PC-9 (cell line): ENCODE data around the gene KRTAP5-1. TPM values are rescaled to one million over a fixed set of nuclear protein-coding genes. Genes with fewer than 3 reads are reported as not detected.

ENCODE experiments used
- BruUV-seq: library from RNA; stranded (reverse); fragments of 400-500 nt; replicated peaks from 2 replicates; lab custom pipeline; 2021; lab: Mats Ljungman, UMichigan
- CTCF ChIA-PET: fragments of 300-600 bp; sonication (Branson Sonifier 250); formaldehyde crosslinking; loops from one replicate; lab custom pipeline; 2022; ENCODE audit warnings: antibody characterized with exemption; lab: Charles Lee
- POLR2A ChIA-PET: fragments of 300-600 bp; sonication (Branson Sonifier 250); formaldehyde crosslinking; loops from one replicate; lab custom pipeline; 2022; ENCODE audit warnings: antibody characterized with exemption; ENCODE audit not compliant: unreplicated experiment; lab: Charles Lee
- DNase-seq, 2 experiments: peaks; one replicate each; pipeline versions ENCODE4 v3.0.0 to v3.0.0-alpha.2; 2015 to 2022; ENCODE audit warnings: mixed read lengths in 1 of 2
- H2AFZ ChIP-seq: fragments of 200-600 bp; sonication (generic); 2 replicates; pipeline ENCODE4 v1.8.1; 2017; ENCODE audit warnings: antibody characterized with exemption
- H3F3A ChIP-seq: fragments of 200-600 bp; sonication (generic); 2 replicates; pipeline ENCODE4 v1.8.1; 2017; ENCODE audit warnings: antibody characterized with exemption, mild to moderate bottlenecking, low read depth; ENCODE audit not compliant: insufficient read depth
- H3K27ac ChIP-seq: fragments of 200-600 bp; sonication (generic); 2 replicates; pipeline ENCODE4 v1.6.1; 2016; ENCODE audit warnings: mixed run types
- H3K27me3 ChIP-seq: fragments of 200-600 bp; sonication (generic); 2 replicates; pipeline ENCODE4 v1.6.1; 2016; ENCODE audit warnings: low read depth, mixed run types; ENCODE audit not compliant: insufficient read depth
- H3K36me3 ChIP-seq: fragments of 200-600 bp; sonication (generic); 2 replicates; pipeline ENCODE4 v1.6.1; 2016; ENCODE audit warnings: low read depth, mixed run types
- H3K4me1 ChIP-seq: fragments of 200-600 bp; sonication (generic); replicated peaks from 2 replicates; pipeline ENCODE4 v1.6.1; 2016; ENCODE audit warnings: mixed run types; ENCODE audit not compliant: insufficient read depth
- H3K4me2 ChIP-seq: fragments of 200-600 bp; sonication (generic); 2 replicates; pipeline ENCODE4 v1.6.1; 2017; ENCODE audit warnings: mixed run types
- H3K4me3 ChIP-seq: fragments of 200-600 bp; sonication (generic); 2 replicates; pipeline ENCODE4 v1.6.1; 2016; ENCODE audit warnings: mixed run types
- H3K79me2 ChIP-seq: fragments of 200-600 bp; sonication (generic); 2 replicates; pipeline ENCODE4 v1.6.1; 2017; ENCODE audit warnings: low read depth, mixed run types
- H3K9me2 ChIP-seq: fragments of 200-600 bp; sonication (generic); 2 replicates; pipeline ENCODE4 v1.8.1; 2017; ENCODE audit warnings: mild to moderate bottlenecking; ENCODE audit not compliant: insufficient read depth
- H3K9me3 ChIP-seq: fragments of 200-600 bp; sonication (generic); 2 replicates; pipeline ENCODE4 v1.8.1; 2016; ENCODE audit warnings: low read depth; ENCODE audit not compliant: insufficient read depth
- H4K20me1 ChIP-seq: fragments of 200-600 bp; sonication (generic); 2 replicates; pipeline ENCODE4 v1.8.1; 2017; ENCODE audit not compliant: insufficient read depth
- CTCF ChIP-seq: fragments of 200-600 bp; sonication (generic); conservative IDR thresholded peaks from 2 replicates; pipeline ENCODE4 v1.6.1; 2017; ENCODE audit warnings: mixed run types, antibody characterized with exemption, mild to moderate bottlenecking, moderate library complexity
- EZH2 ChIP-seq: fragments of 200-600 bp; sonication (generic); IDR thresholded peaks from 2 replicates; pipeline ENCODE4 v1.8.0; 2017; ENCODE audit warnings: antibody characterized with exemption, low read depth
- intact Hi-C: fragments of 100-400 bp; cut with micrococcal nuclease; formaldehyde crosslinking; loops from one replicate; pipeline ENCODE4 v1.10.0; 2022; ENCODE audit not compliant: unreplicated experiment
- total RNA-seq: library from RNA; stranded (reverse); gene quantifications from 2 replicates; pipeline ENCODE4 v1.2.3, GENCODE V29; 2021

KRTAP5-1 gene
- total RNA-seq, 1 experiment from 2014 or later = not detected

- no peaks in the 10 kb centered on the region for H3K79me2 ChIP-seq
- H3K9me2 ChIP-seq = no peaks in the 10 kb centered on the region
- H3K4me1 ChIP-seq = no peaks in the 10 kb centered on the region
- no peaks in the 10 kb centered on the region for H3K36me3 ChIP-seq
- DNase-seq = no peak
- intact Hi-C loops = no loop called here
- ChIA-PET CTCF (no interaction called here), POLR2A (no interaction called here)
- BruUV-seq = no TSS peak
- no peaks in the 10 kb centered on the region for H4K20me1 ChIP-seq
- no peak overlapping the region for H2AFZ ChIP-seq
- H3K9me3 ChIP-seq = no peaks in the 10 kb centered on the region
- no peak overlapping the region for H3K4me2 ChIP-seq
- peaks cover 6% of the 10 kb centered on the region; the same call in 1 of the 2 replicates for H3F3A ChIP-seq
- peaks cover 7% of the 10 kb centered on the region; the same call in 1 of the 2 replicates for H3K27me3 ChIP-seq
- H3K4me3 ChIP-seq = no peak overlapping the region
- H3K27ac ChIP-seq = no peak overlapping the region
- TF ChIP-seq CTCF = no peak
- TF ChIP-seq EZH2 = no peak
These were observed 16.6 kb downstream of the KRTAP5-1 start for GRCh38 chr11:1568441-1568911.

- ChIA-PET CTCF (no interaction called here), POLR2A (no interaction called here)
- Histone ChIP-seq H3K4me2 (no peak overlapping the region), H3F3A (peaks cover 6% of the 10 kb centered on the region; the same call in 1 of the 2 replicates), H2AFZ (no peak overlapping the region), H3K4me1 (no peaks in the 10 kb centered on the region), H4K20me1 (no peaks in the 10 kb centered on the region), H3K36me3 (no peaks in the 10 kb centered on the region), H3K79me2 (no peaks in the 10 kb centered on the region), H3K9me3 (no peaks in the 10 kb centered on the region), H3K9me2 (no peaks in the 10 kb centered on the region), H3K27me3 (0 out of 2 replicates have a peak, but pooled peaks cover under 1% of the 10 kb centered on the region), H3K4me3 (no peak overlapping the region), H3K27ac (no peak overlapping the region)
- no peak for DNase-seq
- intact Hi-C loops = no loop called here
- no peak for TF ChIP-seq CTCF
- no TSS peak for BruUV-seq
These were observed 17.4 kb downstream of the KRTAP5-1 start for GRCh38 chr11:1567721-1568100.

GRCh38 chr11:1567052-1567720, 17.9 kb downstream of the KRTAP5-1 start:
- no peaks in the 10 kb centered on the region for H3K27me3 ChIP-seq
- no peaks in the 10 kb centered on the region for H4K20me1 ChIP-seq
- no peaks in the 10 kb centered on the region for H3K36me3 ChIP-seq
- H2AFZ ChIP-seq = no peak overlapping the region
- DNase-seq = no peak
- no peak overlapping the region for H3K27ac ChIP-seq
- POLR2A ChIA-PET = no interaction called here
- BruUV-seq = no TSS peak
- no peaks in the 10 kb centered on the region for H3K9me3 ChIP-seq
- no peak overlapping the region for H3K4me2 ChIP-seq
- TF ChIP-seq CTCF (no peak; the same call in 1 of the 2 replicates), EZH2 (no peak)
- no peak overlapping the region for H3K4me3 ChIP-seq
- intact Hi-C loops = no loop called here
- H3K9me2 ChIP-seq = no peaks in the 10 kb centered on the region
- H3K4me1 ChIP-seq = no peaks in the 10 kb centered on the region
- no peaks in the 10 kb centered on the region for H3K79me2 ChIP-seq
- peaks cover 6% of the 10 kb centered on the region; the same call in 1 of the 2 replicates for H3F3A ChIP-seq
- CTCF ChIA-PET = interaction anchor here (0.6 kb wide), 1 partner anchor 346 kb away, joined by 7 read pairs; no protein-coding TSS in a partner anchor
